K562 (cell line): ENCODE results near the gene EFNA2. TPM values are rescaled to one million over a fixed set of nuclear protein-coding genes. Genes with fewer than 3 reads are reported as not detected.
A peak's percentile ranks its signal among the peaks of the same experiment; 100 is the strongest.

Experiments
- ATAC-seq: fragments of 200-7000 bp; cut with Tn5 transposase; 3 replicates; pipeline ENCODE4 v1.9.1; 2020; ENCODE audit warnings: moderate library complexity
- BruUV-seq: library from RNA; stranded (reverse); fragments of 400-500 nt; replicated peaks from 2 replicates; lab custom pipeline; 2021; lab: Mats Ljungman, UMichigan
- CTCF ChIA-PET: fragments of 300-600 bp; formaldehyde crosslinking; extraction: SDS; loops from one replicate; lab custom pipeline; 2021; ENCODE audit warnings: low intra/inter-chr PET ratio; lab: Yijun Ruan, JAX
- POLR2A ChIA-PET: fragments of 300-600, 350-650 bp; sonication (Branson Sonifier 250); formaldehyde crosslinking; extraction: SDS; loops from one replicate; lab custom pipeline; 2021; ENCODE audit warnings: antibody characterized with exemption, inconsistent platforms; lab: Yijun Ruan, JAX
- DNase-seq, 4 experiments: peaks; one replicate each; pipeline versions ENCODE4 v3.0.0 to v3.0.0-alpha.2; 2011 to 2018; ENCODE audit warnings: low spot score in 3 of 4, mixed read lengths in 3 of 4; ENCODE audit errors: extremely low read depth in 1 of 4
- FAIRE-seq: peaks from 2 replicates; lab custom pipeline; 2011; peaks lifted over from hg19 to GRCh38; lab: Jason Lieb, UNC
- H2AFZ ChIP-seq: 2 replicates; pipeline ENCODE4 v1.6.0; 2011; ENCODE audit warnings: low read depth, low read length, control low read depth, inconsistent platforms
- H3K27ac ChIP-seq: fragments of 200-600 bp; 3 replicates; pipeline ENCODE4 v1.8.0; 2011; ENCODE audit warnings: low read depth, mild to moderate bottlenecking, control low read depth, inconsistent platforms, low read length, moderate library complexity, mixed read lengths; ENCODE audit errors: extremely low read depth
- H3K27me3 ChIP-seq, 2 experiments: fragments of 300-600 bp in 1 of 2; 2 replicates in 1 of 2; 3 replicates in 1 of 2; pipeline versions ENCODE4 v1.6.0 to v1.8.0; 2011; ENCODE audit warnings: inconsistent platforms in 2 of 2, low read length in 2 of 2, mild to moderate bottlenecking in 1 of 2, mixed read lengths in 1 of 2, moderate library complexity in 1 of 2; ENCODE audit not compliant: control insufficient read depth in 2 of 2, insufficient read depth in 2 of 2
- H3K36me3 ChIP-seq: fragments of 300-600 bp; 3 replicates; pipeline ENCODE4 v1.8.0; 2011; ENCODE audit warnings: mild to moderate bottlenecking, low read length, inconsistent platforms; ENCODE audit not compliant: control insufficient read depth, insufficient read depth
- H3K4me1 ChIP-seq, 2 experiments: fragments of 200-600 bp in 1 of 2; replicated peaks in 1 of 2; 2 replicates in 1 of 2; 3 replicates in 1 of 2; pipeline versions ENCODE4 v1.5.1 to v1.8.0; 2011; ENCODE audit warnings: inconsistent platforms in 2 of 2, low read length in 2 of 2, mild to moderate bottlenecking in 1 of 2, mixed read lengths in 1 of 2, moderate library complexity in 1 of 2; ENCODE audit not compliant: control insufficient read depth in 2 of 2, insufficient read depth in 2 of 2
- H3K4me2 ChIP-seq: 2 replicates; pipeline ENCODE4 v1.6.1; 2011; ENCODE audit warnings: low read length, control low read depth, inconsistent platforms, mixed read lengths; ENCODE audit not compliant: insufficient read depth
- H3K4me3 ChIP-seq: fragments of 200-600 bp; sonication (generic), shearing (Covaris generic); 2 replicates; pipeline ENCODE4 v1.5.1; 2016; ENCODE audit warnings: control low read depth, inconsistent platforms
- H3K79me2 ChIP-seq: fragments of 200-600 bp; 3 replicates; pipeline ENCODE4 v1.8.0; 2011; ENCODE audit warnings: low read length, inconsistent platforms; ENCODE audit not compliant: control insufficient read depth, insufficient read depth
- H3K9ac ChIP-seq, 2 experiments: 2 replicates each; pipeline versions ENCODE4 v1.6.0 to v1.6.1; 2011; ENCODE audit warnings: low read depth in 2 of 2, low read length in 2 of 2, control low read depth in 1 of 2, inconsistent platforms in 1 of 2, mild to moderate bottlenecking in 1 of 2, mixed read lengths in 1 of 2; ENCODE audit not compliant: insufficient read depth in 1 of 2
- H3K9me1 ChIP-seq: one replicate; pipeline ENCODE4 v1.6.0; 2011; ENCODE audit warnings: inconsistent platforms, mild to moderate bottlenecking, low read length, moderate library complexity; ENCODE audit not compliant: control insufficient read depth, insufficient read depth
- H3K9me3 ChIP-seq: replicated peaks from 2 replicates; pipeline ENCODE4 v1.5.1; 2011; ENCODE audit warnings: low read depth, low read length, inconsistent platforms; ENCODE audit not compliant: control insufficient read depth, insufficient read depth
- H4K20me1 ChIP-seq: replicated peaks from 2 replicates; pipeline ENCODE4 v1.6.1; 2011; ENCODE audit warnings: low read length, inconsistent platforms, mixed read lengths; ENCODE audit not compliant: control insufficient read depth, insufficient read depth
- CHD1 ChIP-seq: fragments of 200-600 bp; sonication (generic); IDR thresholded peaks from one replicate; pipeline ENCODE4 v1.6.1; 2012; ENCODE audit warnings: mild to moderate bottlenecking, moderate library complexity, low read length, inconsistent platforms
- CSDE1 ChIP-seq, 2 experiments: fragments of 450-650 bp; IDR thresholded peaks; 2 replicates each; pipeline ENCODE4 v1.6.1; 2016; ENCODE audit warnings: mild to moderate bottlenecking in 1 of 2
- GABPA ChIP-seq: fragments of 200-800 bp; sonication (Bioruptor generic); conservative IDR thresholded peaks from 2 replicates; pipeline ENCODE4 v1.6.1; 2016; ENCODE audit warnings: low read depth, missing genetic modification characterization, missing compliant biosample characterization
- MAFK ChIP-seq: IDR thresholded peaks from 2 replicates; pipeline ENCODE4 v1.6.1; 2011; ENCODE audit warnings: low read length, improper control_type of control experiment
- MAZ ChIP-seq, 2 experiments: fragments of 450-650 bp in 1 of 2; sonication (generic) in 1 of 2; formaldehyde crosslinking; IDR thresholded peaks in 1 of 2; conservative IDR thresholded peaks in 1 of 2; 2 replicates each; pipeline versions ENCODE4 v1.4.0 to v1.5.0; 2020; ENCODE audit warnings: mild to moderate bottlenecking in 1 of 2, missing genetic modification reagents in 1 of 2
- PCBP1 ChIP-seq: fragments of 200-400 bp; formaldehyde crosslinking; IDR thresholded peaks from 2 replicates; pipeline ENCODE4 v1.6.1; 2018; ENCODE audit warnings: mild to moderate bottlenecking, low read depth, low read length; ENCODE audit not compliant: poor library complexity, severe bottlenecking
- RBFOX2 ChIP-seq: fragments of 200-400 bp; formaldehyde crosslinking; IDR thresholded peaks from 2 replicates; pipeline ENCODE4 v1.6.1; 2017; ENCODE audit warnings: low read depth, mild to moderate bottlenecking, low read length, moderate library complexity
- SMAD4 ChIP-seq: fragments of 250-450 bp; sonication (Bioruptor Pico); conservative IDR thresholded peaks from 2 replicates; pipeline ENCODE4 v1.8.0; 2021; ENCODE audit warnings: inconsistent platforms, mild to moderate bottlenecking, moderate library complexity
- YBX1 ChIP-seq: fragments of 450-650 bp; IDR thresholded peaks from 2 replicates; pipeline ENCODE4 v1.7.1; 2016; ENCODE audit warnings: mild to moderate bottlenecking
- ZBTB7A ChIP-seq: IDR thresholded peaks from 2 replicates; pipeline ENCODE4 v1.6.1; 2011; ENCODE audit warnings: low read depth, mild to moderate bottlenecking, low read length, moderate library complexity, borderline replicate concordance; ENCODE audit not compliant: control insufficient read depth
- ZNF175 ChIP-seq: fragments of 200-800 bp; sonication (Bioruptor generic); IDR thresholded peaks from 2 replicates; pipeline ENCODE4 v1.6.1; 2016; ENCODE audit warnings: low read depth, mild to moderate bottlenecking, missing genetic modification characterization, missing compliant biosample characterization
- ZNF277 ChIP-seq: fragments of 250-450 bp; sonication (Bioruptor Pico); IDR thresholded peaks from 2 replicates; pipeline ENCODE4 v1.8.0; 2022; ENCODE audit warnings: inconsistent platforms, mild to moderate bottlenecking, moderate library complexity, borderline replicate concordance
- ZNF324 ChIP-seq: fragments of 250-450 bp; sonication (Bioruptor Pico); IDR thresholded peaks from 2 replicates; pipeline ENCODE4 v1.4.0; 2020; ENCODE audit warnings: mild to moderate bottlenecking
- ZNF384 ChIP-seq: IDR thresholded peaks from 2 replicates; pipeline ENCODE4 v1.6.1; 2012; ENCODE audit warnings: low read depth, low read length, improper control_type of control experiment
- WGBS: fragments of 100-300 bp; shearing (Covaris generic); methylation state at CpG from one replicate; pipeline ENCODE4 v1.1.6; 2016; ENCODE audit warnings: low coverage, mixed read lengths; ENCODE audit not compliant: insufficient coverage; ENCODE audit errors: missing lambda C conversion rate; 5-methylcytosine and 5-hydroxymethylcytosine counted together
- in situ Hi-C: fragments of 300-500 bp; cut with MboI; formaldehyde crosslinking; loops from 4 replicates; pipeline ENCODE4 v1.15.0; 2018; ENCODE audit warnings: inconsistent platforms, mixed read lengths
- intact Hi-C: fragments of 100-400 bp; cut with micrococcal nuclease; formaldehyde crosslinking; loops from 2 replicates; pipeline ENCODE4 v1.14.2; 2022
- polyA plus RNA-seq, 8 experiments: library from polyadenylated mRNA; depleted of rRNA in 4 of 8; stranded (reverse) in 5 of 8; unstranded in 3 of 8; fragments of >200 nt; fragmentation: Nextera tagmentation in 2 of 8; fragmentation: Illumina TruSeq in 1 of 8; extraction: Ambion mirVana in 2 of 8; extraction: Trizol in 1 of 8; gene quantifications; 2 replicates each; pipeline versions ENCODE4 v1.2.1 to v1.2.3, GENCODE V29; 2011 to 2014; ENCODE audit warnings: inconsistent platforms in 1 of 8, missing spikeins in 1 of 8
- total RNA-seq, 7 experiments: library from RNA; depleted of rRNA in 6 of 7; stranded (reverse); fragments of >200 nt in 6 of 7; fragmentation: Illumina TruSeq in 2 of 7; extraction: Trizol in 2 of 7; gene quantifications; 2 replicates each; pipeline versions ENCODE4 v1.2.1 to v1.2.3, GENCODE V29; 2011 to 2021; ENCODE audit warnings: low replicate concordance in 1 of 7

Gene EFNA2
- total and polyA plus RNA-seq, 9 of the 15 experiments (the other 6 are each of a cell fraction or from before 2014, with no cell fraction given) = 0.11 to 0.44 (median 0.15) TPM; not detected in 6

- no peak for TF ChIP-seq ZNF277 (CRISPR knock-in tag)
These were observed 34.1 kb upstream of the EFNA2 start (continued) for GRCh38 chr19:1251330-1252220.

- H3K9me1 ChIP-seq = no peaks in the 10 kb centered on the region
- H3K4me2 ChIP-seq = peak overlapping the region; percentile 84
- peaks cover 22 to 96% of the 10 kb centered on the region in 2 experiments for H3K4me1 ChIP-seq
- peaks cover 60% of the 10 kb centered on the region; the same call in 2 of the 3 replicates for H3K36me3 ChIP-seq
- in situ Hi-C loops (no loop called here), intact Hi-C loops (no loop called here)
- no peaks in the 10 kb centered on the region for H3K9me3 ChIP-seq
- WGBS = 1% methylated on average over 16 of the region's 30 CpGs
- ChIA-PET POLR2A (interaction anchor here (0.9 to 7.8 kb wide), 4 partner anchors 8 to 17 kb away, joined by 3 to 88 read pairs (median 10); partner anchors contain the start of gene CIRBP), CTCF (interaction anchor here (0.6 to 1.3 kb wide), 2 partner anchors 14 to 407 kb away, joined by 3 to 5 read pairs; no protein-coding TSS in a partner anchor)
- H3K79me2 ChIP-seq = peaks cover 67% of the 10 kb centered on the region
- peak overlapping the region; percentile 82 for H3K27ac ChIP-seq
- ATAC-seq (no peak), FAIRE-seq (peak; percentile 67), DNase-seq (peak in 1 of 4 experiments; percentile 70)
- 0 out of 2 replicates have a peak, but pooled peaks cover 4% of the 10 kb centered on the region for H4K20me1 ChIP-seq
- H3K4me3 ChIP-seq = peak overlapping the region; percentile 93
- H3K9ac ChIP-seq = peak overlapping the region; percentile 79 to 96
- H2AFZ ChIP-seq = no peak overlapping the region
- H3K27me3 ChIP-seq = no peaks in the 10 kb centered on the region
- no TSS peak for BruUV-seq
- TF ChIP-seq ZNF384 (peak; percentile 40; the same call in 1 of the 2 replicates), SMAD4 (peak; percentile 14; the same call in 1 of the 2 replicates), MAFK (no peak), ZNF324 (no peak), CSDE1 (IDR thresholded peaks at IDR 0.05) (no peak), PCBP1 (peak; percentile 21), GABPA (tag) (0 out of 2 replicates have a peak, but pooled peaks have one; percentile 25), ZBTB7A (peak; percentile 51; the same call in 1 of the 2 replicates), CHD1 (peak; percentile 68), RBFOX2 (peak; percentile 23), YBX1 (no peak), ZNF175 (CRISPR knock-in tag) (0 out of 2 replicates have a peak, but pooled peaks have one; percentile 8), MAZ (CRISPR knock-in tag; conservative IDR thresholded peaks at IDR 0.05 in 1 of 2, IDR thresholded peaks at IDR 0.05 in 1 of 2) (peak in 1 of 2 experiments; percentile 30; a peak in 1 of 4 replicates)
These were observed 33.4 kb upstream of the EFNA2 start for GRCh38 chr19:1252221-1252820.
